ENCODE data around the gene INTS13. TPM values are rescaled to one million over a fixed set of nuclear protein-coding genes. Genes with fewer than 3 reads are reported as not detected.
"Not testable (repeated sequence)": the region's sequence is repeated elsewhere in the genome, so short reads cannot be mapped to it uniquely, and the experiment has no call there.

INTS13 gene
- total RNA-seq, 2 donors from 2014 or later: 23.9 to 55.5 TPM

- peaks cover 12% of the 10 kb centered on the region for H3K9me3 ChIP-seq (ENCODE audit: control insufficient read depth, low read length)
- no peak for TF ChIP-seq CTCF (conservative IDR thresholded peaks at IDR 0.05)
- H3K4me3 Mint-ChIP-seq: no peak overlapping the region
- WGBS, 2 experiments (ENCODE audit: insufficient coverage in 1 of 2, insufficient read length in 1 of 2): 100% methylated on average over 1 of the region's 1 CpG; no CpG with 5 or more reads in 1 of the 2 experiments
- peaks cover 53% of the 10 kb centered on the region for H3K36me3 ChIP-seq (ENCODE audit: control insufficient read depth, insufficient read depth, low read length)
- H3K9ac ChIP-seq (ENCODE audit: extremely low read depth, low read length, poor library complexity, severe bottlenecking): no peak overlapping the region
- H3K4me1 ChIP-seq (ENCODE audit: control insufficient read depth, insufficient read depth, low read length): no peaks in the 10 kb centered on the region
- no peaks in the 10 kb centered on the region for H3K27me3 ChIP-seq (ENCODE audit: control insufficient read depth, insufficient read depth, low read length, poor library complexity, severe bottlenecking)
- H3K27me3 Mint-ChIP-seq (ENCODE audit: insufficient read depth): no peaks in the 10 kb centered on the region
- no peak overlapping the region for H3K27ac ChIP-seq (ENCODE audit: low read depth, low read length)
- DNase-seq: no peak
- no peak overlapping the region for H3K4me3 ChIP-seq (ENCODE audit: low read length)
- peaks cover 60% of the 10 kb centered on the region for H3K36me3 Mint-ChIP-seq (ENCODE audit: low read depth)
- H3K9me3 Mint-ChIP-seq: peaks cover 18% of the 10 kb centered on the region
- no peak overlapping the region for H3K27ac Mint-ChIP-seq
- H3K4me1 Mint-ChIP-seq: no peaks in the 10 kb centered on the region
These were observed 31.8 kb downstream of the INTS13 start for GRCh38 chr12:26906024-26906423.

- H3K4me3 ChIP-seq (ENCODE audit: low read length); DNase-seq; H3K9ac ChIP-seq (ENCODE audit: extremely low read depth, low read length, poor library complexity, severe bottlenecking); H3K27me3 ChIP-seq (ENCODE audit: control insufficient read depth, insufficient read depth, low read length, poor library complexity, severe bottlenecking); H3K4me1 Mint-ChIP-seq; H3K27me3 Mint-ChIP-seq (ENCODE audit: insufficient read depth); H3K4me1 ChIP-seq (ENCODE audit: control insufficient read depth, insufficient read depth, low read length); H3K27ac Mint-ChIP-seq; H3K27ac ChIP-seq (ENCODE audit: low read depth, low read length); H3K4me3 Mint-ChIP-seq: not testable (repeated sequence)
- WGBS, 2 experiments (ENCODE audit: insufficient coverage in 1 of 2, insufficient read length in 1 of 2): 93% methylated on average over 2 of the region's 3 CpGs; no CpG with 5 or more reads in 1 of the 2 experiments
- H3K9me3 Mint-ChIP-seq: peaks cover 18% of the 10 kb centered on the region
- Histone ChIP-seq H3K36me3 (ENCODE audit: control insufficient read depth, insufficient read depth, low read length) (peaks cover 52% of the 10 kb centered on the region), H3K9me3 (ENCODE audit: control insufficient read depth, low read length) (peaks cover 12% of the 10 kb centered on the region)
- peaks cover 68% of the 10 kb centered on the region for H3K36me3 Mint-ChIP-seq (ENCODE audit: low read depth)
These were observed 34.4 kb downstream of the INTS13 start for GRCh38 chr12:26903396-26903795.

GRCh38 chr12:26896913-26897312 lies 40.9 kb downstream of the INTS13 start:
- no peak overlapping the region for H3K27ac Mint-ChIP-seq
- H3K27me3 Mint-ChIP-seq (ENCODE audit: insufficient read depth): no peaks in the 10 kb centered on the region
- H3K9me3 ChIP-seq (ENCODE audit: control insufficient read depth, low read length): no peaks in the 10 kb centered on the region
- H3K27ac ChIP-seq (ENCODE audit: low read depth, low read length): no peak overlapping the region
- peaks cover 32% of the 10 kb centered on the region for H3K36me3 Mint-ChIP-seq (ENCODE audit: low read depth)
- H3K4me1 Mint-ChIP-seq: no peaks in the 10 kb centered on the region
- no peaks in the 10 kb centered on the region for H3K4me1 ChIP-seq (ENCODE audit: control insufficient read depth, insufficient read depth, low read length)
- H3K27me3 ChIP-seq (ENCODE audit: control insufficient read depth, insufficient read depth, low read length, poor library complexity, severe bottlenecking): no peaks in the 10 kb centered on the region
- no peak overlapping the region for H3K4me3 Mint-ChIP-seq
- H3K36me3 ChIP-seq (ENCODE audit: control insufficient read depth, insufficient read depth, low read length): peaks cover 22% of the 10 kb centered on the region
- TF ChIP-seq CTCF (conservative IDR thresholded peaks at IDR 0.05): no peak
- H3K9ac ChIP-seq (ENCODE audit: extremely low read depth, low read length, poor library complexity, severe bottlenecking): no peak overlapping the region
- H3K9me3 Mint-ChIP-seq: no peaks in the 10 kb centered on the region
- 93 to 100% methylated on average over 2 of the region's 2 CpGs for WGBS, 2 experiments (ENCODE audit: insufficient coverage in 1 of 2, insufficient read length in 1 of 2)
- no peak overlapping the region for H3K4me3 ChIP-seq (ENCODE audit: low read length)
- no peak for DNase-seq

DNA sequence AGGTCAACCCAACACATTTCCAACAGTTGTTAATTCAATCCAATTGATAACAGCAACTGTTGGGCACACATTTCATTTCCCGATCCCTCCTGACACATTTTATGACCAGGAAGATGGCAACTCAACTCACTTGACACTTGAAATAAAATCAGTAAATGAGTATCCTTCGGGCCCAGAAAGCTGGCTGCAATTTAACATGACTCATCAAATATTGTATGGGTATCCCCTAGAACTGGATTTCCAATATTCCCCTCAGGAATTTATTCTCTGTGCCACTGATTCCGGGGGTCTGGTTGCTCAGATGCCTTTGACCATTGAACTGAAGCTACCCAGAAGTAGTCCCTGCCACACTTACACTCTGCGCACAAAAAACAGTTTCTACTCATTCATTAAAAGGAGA lies 42.1 kb downstream of the INTS13 start:
- Mint-ChIP-seq H3K9me3 (no peaks in the 10 kb centered on the region), H3K4me1 (no peaks in the 10 kb centered on the region), H3K36me3 (ENCODE audit: low read depth) (peaks cover 21% of the 10 kb centered on the region), H3K27ac (no peak overlapping the region), H3K27me3 (ENCODE audit: insufficient read depth) (no peaks in the 10 kb centered on the region), H3K4me3 (no peak overlapping the region)
- peaks cover 20% of the 10 kb centered on the region for H3K36me3 ChIP-seq (ENCODE audit: control insufficient read depth, insufficient read depth, low read length)
- no peak overlapping the region for H3K4me3 ChIP-seq (ENCODE audit: low read length)
- WGBS, 2 experiments (ENCODE audit: insufficient coverage in 1 of 2, insufficient read length in 1 of 2): 92% methylated on average over 3 to 4 of the region's 4 CpGs
- no peaks in the 10 kb centered on the region for H3K27me3 ChIP-seq (ENCODE audit: control insufficient read depth, insufficient read depth, low read length, poor library complexity, severe bottlenecking)
- no peak overlapping the region for H3K27ac ChIP-seq (ENCODE audit: low read depth, low read length)
- no peak for TF ChIP-seq CTCF (conservative IDR thresholded peaks at IDR 0.05)
- no peak for DNase-seq
- no peaks in the 10 kb centered on the region for H3K9me3 ChIP-seq (ENCODE audit: control insufficient read depth, low read length)
- H3K9ac ChIP-seq (ENCODE audit: extremely low read depth, low read length, poor library complexity, severe bottlenecking): no peak overlapping the region
- no peaks in the 10 kb centered on the region for H3K4me1 ChIP-seq (ENCODE audit: control insufficient read depth, insufficient read depth, low read length)

Data from endodermal cell (in vitro differentiated cells).